Activated T-helper 17 cell treated with anti-CD3 and anti-CD28 coated beads, Interleukin-2, amount 50 U/mL, for 72 hours (primary cell): ENCODE data around the gene CPXM1. TPM values are rescaled to one million over a fixed set of nuclear protein-coding genes. Genes with fewer than 3 reads are reported as not detected.
A peak's percentile ranks its signal among the peaks of the same experiment; 100 is the strongest.

Experiments
- ATAC-seq: fragments of 150-1000 bp; cut with Tn5 transposase; replicated peaks from 2 replicates; pipeline ENCODE4 v1.10.0; 2021; ENCODE audit warnings: mild to moderate bottlenecking, moderate library complexity
- H3K27ac Mint-ChIP-seq: one replicate; pipeline ENCODE4 v1.8.0; 2022; ENCODE audit warnings: mixed read lengths
- H3K27me3 Mint-ChIP-seq: one replicate; pipeline ENCODE4 v1.8.0; 2022; ENCODE audit warnings: mixed read lengths
- H3K36me3 Mint-ChIP-seq: one replicate; pipeline ENCODE4 v1.8.0; 2022; ENCODE audit warnings: low read depth, mild to moderate bottlenecking, mixed read lengths
- H3K4me1 Mint-ChIP-seq: one replicate; pipeline ENCODE4 v1.8.0; 2022; ENCODE audit warnings: mixed read lengths
- H3K4me3 Mint-ChIP-seq: one replicate; pipeline ENCODE4 v1.8.0; 2022; ENCODE audit warnings: mild to moderate bottlenecking, mixed read lengths
- H3K9me3 Mint-ChIP-seq: one replicate; pipeline ENCODE4 v1.8.0; 2022; ENCODE audit warnings: mixed read lengths
- total RNA-seq, 2 donors: library from RNA; stranded (reverse); gene quantifications; one replicate each; pipeline ENCODE4 v1.2.3, GENCODE V29; 2022

CPXM1 gene
- under 1 TPM; 0.63 to 0.69 TPM for total RNA-seq

DNA sequence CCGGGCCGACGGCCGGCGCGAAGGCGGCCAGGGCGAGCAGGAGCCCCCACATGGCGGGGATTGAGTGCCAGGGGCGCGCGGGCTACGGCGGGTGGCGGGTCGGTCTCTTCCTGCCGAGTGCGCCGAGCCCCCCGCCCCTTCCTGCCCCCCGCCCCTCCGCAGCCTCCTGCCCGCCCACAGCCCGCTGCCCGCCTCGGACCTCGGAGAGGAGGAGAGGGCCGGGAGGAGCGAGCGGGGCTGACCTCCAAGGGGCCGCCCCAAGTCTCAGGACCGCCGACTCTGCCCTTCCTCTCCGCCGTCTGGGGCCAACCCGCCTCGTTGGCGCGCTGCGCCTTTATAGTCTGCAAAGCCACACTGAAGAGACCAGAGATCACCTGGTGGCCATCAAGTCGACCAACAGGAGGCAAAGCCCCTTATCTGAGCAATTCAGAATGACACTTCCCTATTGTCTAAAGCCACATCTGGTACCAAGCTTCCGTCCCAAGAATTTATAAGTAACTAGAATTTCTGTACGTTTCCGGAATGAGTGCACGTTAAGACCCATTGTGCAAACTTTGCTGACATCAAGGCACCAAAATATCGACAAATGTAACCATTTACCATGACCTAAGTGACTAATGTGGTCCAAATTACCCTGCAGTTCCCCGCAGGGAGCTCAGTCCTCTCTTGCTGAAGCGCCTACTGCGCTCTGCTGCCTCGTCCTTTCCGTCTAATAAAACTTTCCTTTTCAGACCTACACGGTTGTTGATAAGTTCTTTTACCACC, at the start of gene CPXM1:
Gene CPXM1 (minus strand): TSS at position 107 of the 765 bp plus-strand sequence. CDS start 55 bp downstream, at position 52.
- ATAC-seq: peak; percentile 58
- peaks cover 51% of the 10 kb centered on the region for H3K27me3 Mint-ChIP-seq
- peak within 1 kb of the TSS; percentile 35 for H3K27ac Mint-ChIP-seq
- peak within 1 kb of the TSS; percentile 85 for H3K4me3 Mint-ChIP-seq
- H3K9me3 Mint-ChIP-seq: no peaks in the 10 kb centered on the region
- H3K36me3 Mint-ChIP-seq: no peaks in the 10 kb centered on the region
- peaks cover 21% of the 10 kb centered on the region for H3K4me1 Mint-ChIP-seq

DNA sequence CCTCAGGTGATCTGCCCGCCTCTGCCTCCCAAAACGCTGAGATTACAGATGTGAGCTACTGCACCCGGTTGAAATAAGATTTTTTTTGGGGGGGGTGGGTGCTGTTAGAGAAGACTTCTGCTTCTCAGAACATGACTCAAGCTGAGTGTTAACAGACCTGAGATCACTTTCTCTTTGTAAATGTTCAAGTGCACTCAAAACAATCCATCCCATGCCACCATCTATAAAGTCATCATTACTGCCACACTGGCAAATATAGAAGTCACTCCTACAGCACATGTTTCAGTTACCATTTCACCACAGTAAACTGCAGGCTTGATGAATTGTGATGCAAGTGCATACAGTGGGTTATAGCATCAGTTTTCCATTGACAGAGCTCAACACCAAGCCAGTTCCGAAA, 49.1 kb upstream of the CPXM1 start:
- H3K9me3 Mint-ChIP-seq: no peaks in the 10 kb centered on the region
- H3K27me3 Mint-ChIP-seq: no peaks in the 10 kb centered on the region
- peaks cover 8% of the 10 kb centered on the region for H3K4me1 Mint-ChIP-seq
- no peak overlapping the region for H3K4me3 Mint-ChIP-seq
- no peaks in the 10 kb centered on the region for H3K36me3 Mint-ChIP-seq
- peak; percentile 60 for ATAC-seq
- H3K27ac Mint-ChIP-seq: no peak overlapping the region

DNA sequence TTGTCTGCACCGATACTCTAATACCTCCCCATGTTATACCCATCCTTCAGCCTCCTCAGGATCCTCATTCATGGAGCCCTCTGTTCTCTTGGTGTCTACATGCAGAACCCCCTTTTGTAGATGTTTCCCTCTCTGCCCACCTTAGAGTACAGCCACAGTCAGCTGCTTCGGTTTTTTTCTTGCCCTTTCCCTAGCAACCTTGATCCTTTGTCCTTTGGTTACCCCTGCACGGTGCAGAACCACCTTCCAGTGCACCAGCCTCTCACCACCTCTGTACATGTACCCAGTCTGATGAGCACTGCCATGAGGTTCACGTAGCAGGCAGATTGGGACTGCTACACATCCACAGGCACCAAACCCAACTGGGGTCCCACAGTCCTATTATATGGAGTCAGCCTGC, 47.4 kb upstream of the CPXM1 start:
- H3K27ac Mint-ChIP-seq: no peak overlapping the region
- no peak for ATAC-seq
- no peaks in the 10 kb centered on the region for H3K9me3 Mint-ChIP-seq
- no peaks in the 10 kb centered on the region for H3K36me3 Mint-ChIP-seq
- no peak overlapping the region for H3K4me3 Mint-ChIP-seq
- peaks cover 19% of the 10 kb centered on the region for H3K4me1 Mint-ChIP-seq
- no peaks in the 10 kb centered on the region for H3K27me3 Mint-ChIP-seq

DNA sequence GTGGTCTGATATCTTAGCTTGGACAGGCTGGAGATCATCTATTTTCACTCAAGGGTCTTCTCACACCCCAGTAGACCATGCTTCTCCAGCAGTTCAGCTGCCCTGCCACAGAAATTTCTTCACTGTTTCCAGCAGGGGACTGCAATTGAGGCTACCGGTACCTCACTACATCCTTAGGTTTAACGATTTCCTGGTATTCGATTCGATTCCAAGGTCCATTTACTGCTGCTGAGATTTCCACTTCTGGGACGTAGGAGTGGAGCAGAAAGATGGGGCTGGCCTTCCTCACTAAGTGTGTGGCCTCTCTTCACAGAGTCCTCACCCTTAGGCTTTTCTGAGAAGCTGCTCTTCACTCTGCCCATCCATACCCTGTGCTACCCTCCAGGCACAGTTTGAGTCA, 46.3 kb upstream of the CPXM1 start:
- no peak for ATAC-seq
- H3K27me3 Mint-ChIP-seq: no peaks in the 10 kb centered on the region
- H3K36me3 Mint-ChIP-seq: no peaks in the 10 kb centered on the region
- H3K4me3 Mint-ChIP-seq: no peak overlapping the region
- H3K27ac Mint-ChIP-seq: no peak overlapping the region
- H3K9me3 Mint-ChIP-seq: no peaks in the 10 kb centered on the region
- H3K4me1 Mint-ChIP-seq: peaks cover 19% of the 10 kb centered on the region

DNA sequence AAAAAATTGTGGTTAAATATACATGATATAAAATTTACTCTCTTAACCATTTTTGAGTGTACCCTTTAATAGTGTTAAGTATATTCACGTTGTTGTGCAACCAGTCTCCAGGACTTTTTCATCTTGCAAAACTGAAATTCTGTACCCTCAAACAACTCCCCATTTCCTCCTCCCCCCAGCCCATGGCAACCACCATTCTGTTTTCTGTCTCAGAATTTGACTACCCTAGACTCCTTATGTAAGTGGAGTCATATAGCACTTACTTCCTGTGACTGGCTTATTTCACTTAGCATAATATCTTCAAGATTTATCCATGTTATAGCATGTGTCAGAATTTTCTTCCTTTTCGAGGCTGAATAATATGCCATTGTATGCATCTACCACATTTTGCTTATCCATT, 45.2 kb upstream of the CPXM1 start:
- H3K27me3 Mint-ChIP-seq: no peaks in the 10 kb centered on the region
- ATAC-seq: no peak
- H3K36me3 Mint-ChIP-seq: no peaks in the 10 kb centered on the region
- no peaks in the 10 kb centered on the region for H3K9me3 Mint-ChIP-seq
- H3K4me1 Mint-ChIP-seq: peaks cover 23% of the 10 kb centered on the region
- H3K4me3 Mint-ChIP-seq: no peak overlapping the region
- H3K27ac Mint-ChIP-seq: no peak overlapping the region

DNA sequence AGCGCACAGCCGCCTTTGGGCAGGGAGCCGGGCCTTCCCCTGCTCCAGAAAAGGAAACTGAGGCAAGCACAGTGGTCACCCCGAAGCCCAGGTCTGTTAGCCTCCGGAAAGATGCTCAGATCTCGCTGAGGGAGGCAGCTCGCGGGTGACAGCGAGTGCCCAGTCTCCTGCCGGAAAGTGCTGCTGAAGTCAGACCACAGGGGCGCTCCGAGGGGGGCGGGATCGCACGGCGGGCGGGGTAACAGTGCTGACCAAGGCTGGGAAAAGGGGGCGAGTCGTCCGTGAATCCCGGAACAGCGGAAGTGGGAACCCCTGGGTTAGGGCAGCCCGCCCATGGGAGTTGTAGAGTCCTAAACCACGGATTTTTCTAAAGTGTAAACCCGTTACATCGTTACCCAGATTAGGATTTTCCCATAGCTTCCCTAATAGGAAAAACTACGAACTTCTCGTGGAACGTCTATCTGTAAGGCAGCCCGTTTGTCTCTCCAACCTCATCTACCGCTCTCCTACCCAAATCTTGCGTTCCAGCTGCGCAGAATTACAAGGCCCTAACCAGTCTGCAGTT, 40.6 kb upstream of the CPXM1 start:
- H3K36me3 Mint-ChIP-seq: peaks cover 7% of the 10 kb centered on the region
- H3K4me3 Mint-ChIP-seq: peak overlapping the region; percentile 92
- H3K9me3 Mint-ChIP-seq: peaks cover 4% of the 10 kb centered on the region
- peaks cover 29% of the 10 kb centered on the region for H3K4me1 Mint-ChIP-seq
- peak overlapping the region; percentile 94 for H3K27ac Mint-ChIP-seq
- peak; percentile 47 for ATAC-seq
- H3K27me3 Mint-ChIP-seq: no peaks in the 10 kb centered on the region

DNA sequence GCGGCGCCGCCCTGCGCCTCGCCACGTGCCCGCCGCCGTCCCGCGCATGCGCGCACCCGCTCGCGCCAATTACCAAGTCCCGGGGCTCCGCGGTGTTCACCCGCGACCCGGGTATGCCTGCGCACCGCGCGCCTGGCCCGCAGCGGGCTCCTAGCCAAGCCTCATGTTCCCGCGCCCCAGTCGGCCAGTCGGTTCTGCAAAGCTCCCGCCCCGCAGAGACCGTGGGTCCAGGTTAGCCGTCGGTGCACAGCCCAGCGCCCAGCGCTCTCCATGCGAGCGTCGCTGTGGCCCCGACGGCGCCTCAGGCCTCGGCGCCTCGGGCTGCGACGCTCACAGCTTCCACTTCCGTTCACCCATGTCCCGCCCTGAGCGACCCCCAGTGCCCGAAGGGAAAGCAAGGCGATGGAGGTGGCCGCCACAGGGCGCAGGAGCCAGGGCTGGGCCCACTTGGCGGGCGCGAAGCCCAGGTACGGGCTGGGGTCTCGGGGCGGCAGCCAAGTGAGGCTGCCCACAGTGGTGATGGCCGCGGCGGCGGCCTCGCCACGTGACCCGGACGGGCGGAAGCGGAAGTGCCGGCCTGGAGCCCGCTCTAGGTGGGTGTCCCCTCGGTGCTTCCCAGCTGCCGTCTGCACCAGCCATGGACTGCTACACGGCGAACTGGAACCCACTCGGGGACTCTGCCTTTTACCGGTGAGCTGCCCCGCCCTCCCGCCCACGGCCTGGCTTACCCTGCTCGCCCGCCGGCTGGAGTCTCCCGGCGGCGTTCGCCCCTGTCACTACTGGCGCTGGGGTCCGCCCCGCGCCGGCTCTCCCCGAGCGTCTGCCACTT, 39.9 kb upstream of the CPXM1 start, which contains the start of the genes PCED1A and VPS16:
Gene PCED1A (minus strand): TSS at position 518 of the 829 bp plus-strand sequence. CDS start 743 bp downstream, outside the sequence.
Gene VPS16 (plus strand): TSS at position 608 of the 829 bp plus-strand sequence. CDS start 30 bp downstream, at position 638.
- peak; percentile 98 for ATAC-seq
- no peaks in the 10 kb centered on the region for H3K27me3 Mint-ChIP-seq
- H3K27ac Mint-ChIP-seq: peak within 1 kb of the TSS; percentile 94
- H3K4me3 Mint-ChIP-seq: peak within 1 kb of the TSS; percentile 92
- peaks cover 4% of the 10 kb centered on the region for H3K9me3 Mint-ChIP-seq
- peaks cover 7% of the 10 kb centered on the region for H3K36me3 Mint-ChIP-seq
- H3K4me1 Mint-ChIP-seq: peaks cover 29% of the 10 kb centered on the region

DNA sequence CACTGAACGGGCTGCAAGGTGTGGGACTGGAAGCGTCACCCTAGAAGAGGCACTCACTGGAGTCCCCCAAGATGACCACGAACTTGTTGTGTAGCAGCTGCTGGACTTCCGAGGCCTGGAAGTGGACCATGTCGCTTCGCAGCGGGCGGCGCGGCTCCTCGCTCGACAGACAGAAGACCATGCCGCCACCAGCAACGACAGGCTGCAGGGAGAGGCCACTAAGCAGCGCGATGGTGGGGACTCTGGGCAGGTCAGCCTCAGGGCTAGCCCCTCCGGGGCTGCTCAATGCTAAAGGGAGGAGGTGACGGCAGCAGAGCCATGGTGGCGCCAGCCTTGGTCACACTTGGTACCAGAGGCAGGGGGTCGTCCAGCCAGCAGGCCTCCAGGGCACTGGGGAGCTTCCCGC, 39.3 kb upstream of the CPXM1 start:
- Mint-ChIP-seq H3K27ac (peak overlapping the region; percentile 88), H3K9me3 (peaks cover 4% of the 10 kb centered on the region), H3K27me3 (no peaks in the 10 kb centered on the region), H3K4me1 (peaks cover 23% of the 10 kb centered on the region), H3K36me3 (peaks cover 7% of the 10 kb centered on the region), H3K4me3 (peak overlapping the region; percentile 92)
- no peak for ATAC-seq

DNA sequence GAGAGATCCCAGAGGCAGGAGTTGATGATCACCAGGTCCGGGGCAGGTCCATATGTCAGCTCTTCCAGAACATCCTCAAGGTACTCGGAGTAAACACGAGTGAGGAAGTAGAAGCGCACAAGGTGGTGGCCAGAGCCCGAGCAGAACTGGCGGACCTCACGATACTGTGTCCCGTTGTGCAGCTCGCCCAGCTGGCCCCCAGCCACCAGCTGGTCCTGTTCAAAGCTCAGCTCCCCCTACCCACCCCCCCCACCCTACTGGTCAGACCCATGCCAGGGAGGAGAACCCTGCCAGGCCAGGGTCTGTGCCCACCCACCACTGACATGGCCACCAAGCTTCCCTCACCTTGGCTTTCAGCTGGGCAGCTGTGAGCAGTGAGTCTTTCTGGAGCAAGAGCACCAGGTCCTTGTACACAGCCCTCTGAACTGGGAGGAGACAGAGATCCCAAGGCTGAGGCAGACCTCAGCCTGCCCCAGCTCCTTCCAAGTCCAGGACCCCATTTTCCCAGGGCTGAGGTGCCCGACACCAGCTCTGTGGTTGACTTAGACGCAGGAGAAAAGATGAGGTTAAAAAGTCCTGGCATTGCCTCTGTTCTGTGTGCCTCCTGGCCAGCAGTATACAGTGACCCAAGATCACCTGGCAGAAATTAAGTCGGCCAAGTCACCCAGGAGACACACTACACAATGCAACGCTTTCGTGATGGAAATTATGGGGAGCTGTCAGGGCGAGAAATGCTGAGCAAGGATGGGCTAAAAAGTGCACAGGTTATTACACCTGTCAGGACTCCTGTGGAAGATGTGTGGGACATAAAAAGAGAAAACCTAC, 38.6 kb upstream of the CPXM1 start:
- Mint-ChIP-seq H3K4me1 (peaks cover 17% of the 10 kb centered on the region), H3K36me3 (peaks cover 7% of the 10 kb centered on the region), H3K27ac (peak overlapping the region; percentile 88), H3K9me3 (peaks cover 4% of the 10 kb centered on the region), H3K4me3 (peak overlapping the region; percentile 92), H3K27me3 (no peaks in the 10 kb centered on the region)
- no peak for ATAC-seq

DNA sequence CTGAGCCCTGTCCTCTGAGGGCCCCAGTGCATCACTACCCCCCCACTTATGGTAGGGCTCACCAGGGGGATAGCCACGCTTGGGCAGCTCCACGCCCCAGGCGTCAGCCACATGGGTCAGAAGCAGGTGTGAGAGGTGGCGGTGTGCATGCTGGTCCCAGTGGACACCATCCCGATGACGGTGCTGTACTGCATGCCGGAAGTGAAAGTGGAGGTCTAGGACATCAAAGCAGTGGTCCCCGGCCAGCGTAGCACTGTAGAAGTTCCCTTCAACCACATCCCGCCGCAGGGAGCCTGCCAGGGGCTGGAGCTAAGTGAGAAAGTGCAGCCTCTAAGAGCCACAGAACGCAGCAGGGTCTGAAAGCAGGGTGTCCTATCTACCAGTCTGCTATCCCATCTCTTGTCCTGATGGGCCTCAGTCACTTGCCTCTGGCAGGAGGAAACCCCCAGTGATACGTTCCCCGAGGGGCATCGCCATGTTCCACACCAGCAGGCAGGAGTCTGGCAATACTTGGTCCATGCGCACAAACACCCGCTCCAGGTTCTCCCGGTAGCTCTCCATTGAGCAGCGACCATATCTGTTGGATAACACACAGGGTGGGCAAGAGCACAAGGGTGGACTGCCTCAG, 37.9 kb upstream of the CPXM1 start:
- Mint-ChIP-seq H3K4me3 (no peak overlapping the region), H3K9me3 (peaks cover 4% of the 10 kb centered on the region), H3K27me3 (no peaks in the 10 kb centered on the region), H3K27ac (no peak overlapping the region), H3K36me3 (peaks cover 7% of the 10 kb centered on the region), H3K4me1 (peaks cover 10% of the 10 kb centered on the region)
- no peak for ATAC-seq

DNA sequence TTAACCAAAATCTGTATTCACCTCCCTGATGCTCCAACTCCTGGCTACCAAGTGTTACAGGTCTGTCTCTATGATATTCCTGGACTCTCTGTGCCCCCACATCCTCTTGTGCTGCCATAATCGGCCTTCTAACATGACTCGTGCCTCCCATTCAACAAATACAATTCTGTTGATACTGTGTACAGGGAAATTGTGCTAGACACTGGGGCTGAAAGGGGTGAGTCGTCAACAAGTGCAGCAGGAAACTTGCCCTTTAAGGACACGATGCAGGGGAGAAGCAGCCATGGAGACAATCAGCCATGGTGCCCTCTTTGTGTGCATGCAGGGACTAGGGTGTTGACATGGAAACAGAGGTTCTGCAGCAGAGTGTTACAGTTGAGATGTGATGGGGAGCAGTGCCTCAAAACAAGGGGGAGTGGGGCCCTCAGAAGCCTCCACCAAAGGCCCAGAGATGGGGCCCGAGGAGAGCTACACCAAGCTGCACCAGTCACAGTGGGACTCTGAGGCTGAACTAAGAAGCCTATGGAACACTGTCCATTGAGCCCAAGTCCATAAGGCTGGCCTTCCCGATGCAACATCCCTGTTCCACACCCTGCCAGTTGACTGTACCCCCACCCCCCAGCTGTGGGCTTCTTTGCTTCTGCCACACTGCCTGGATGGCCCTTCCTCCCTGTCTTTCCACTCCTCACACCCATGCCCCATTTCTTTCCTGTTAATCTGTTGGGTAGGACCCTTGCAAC, 37.0 kb upstream of the CPXM1 start:
- no peaks in the 10 kb centered on the region for H3K27me3 Mint-ChIP-seq
- peaks cover 4% of the 10 kb centered on the region for H3K9me3 Mint-ChIP-seq
- H3K4me3 Mint-ChIP-seq: no peak overlapping the region
- peaks cover 10% of the 10 kb centered on the region for H3K4me1 Mint-ChIP-seq
- H3K27ac Mint-ChIP-seq: peak overlapping the region; percentile 1
- no peak for ATAC-seq
- peaks cover 7% of the 10 kb centered on the region for H3K36me3 Mint-ChIP-seq

DNA sequence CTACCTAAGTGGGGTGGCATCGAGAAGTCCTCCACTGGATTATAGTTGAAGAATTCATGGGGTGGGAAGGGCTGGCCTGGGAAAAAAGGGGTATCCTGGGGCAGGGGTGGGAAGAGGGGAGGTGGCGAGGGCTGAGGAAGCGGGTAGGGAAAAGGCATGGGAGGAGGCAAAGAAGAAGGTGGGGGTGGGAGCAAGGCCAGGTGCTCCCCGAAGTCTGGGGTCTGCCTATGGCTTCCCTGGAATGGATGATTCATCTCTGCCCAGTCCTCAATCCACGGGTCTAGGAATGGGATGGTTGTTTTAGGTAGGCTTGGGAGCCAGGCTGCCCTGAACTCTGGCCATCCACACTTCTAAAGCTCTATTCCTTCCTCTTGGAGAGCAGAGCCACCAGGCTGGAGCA, 35.6 kb upstream of the CPXM1 start:
- ATAC-seq: no peak
- H3K36me3 Mint-ChIP-seq: peaks cover 7% of the 10 kb centered on the region
- H3K4me3 Mint-ChIP-seq: no peak overlapping the region
- H3K9me3 Mint-ChIP-seq: peaks cover 4% of the 10 kb centered on the region
- peaks cover 6% of the 10 kb centered on the region for H3K4me1 Mint-ChIP-seq
- H3K27ac Mint-ChIP-seq: no peak overlapping the region
- no peaks in the 10 kb centered on the region for H3K27me3 Mint-ChIP-seq

DNA sequence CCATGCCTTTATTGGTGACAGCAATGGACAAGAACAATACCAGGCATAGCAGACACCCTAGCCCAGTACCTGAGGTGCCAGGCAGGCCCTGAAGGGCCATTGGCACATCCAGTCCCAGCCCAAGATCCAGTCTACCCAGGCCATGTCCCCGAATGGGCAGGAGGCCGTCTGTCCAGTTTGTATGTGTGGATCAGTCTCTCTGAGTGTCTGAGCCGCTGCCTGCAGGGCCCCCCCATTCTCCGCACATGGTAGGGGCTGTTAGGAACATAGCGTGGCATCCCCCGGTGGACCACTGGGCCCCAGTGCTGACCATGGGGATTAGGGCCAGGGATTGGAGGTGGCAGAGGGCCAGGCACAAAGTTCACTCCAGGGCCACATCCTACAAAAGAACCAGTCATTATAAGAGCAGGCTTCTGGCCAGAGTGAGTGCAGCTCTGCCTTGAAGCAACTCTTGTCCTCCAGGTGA, 34.9 kb upstream of the CPXM1 start:
- H3K36me3 Mint-ChIP-seq: peaks cover 7% of the 10 kb centered on the region
- no peaks in the 10 kb centered on the region for H3K27me3 Mint-ChIP-seq
- no peak for ATAC-seq
- H3K9me3 Mint-ChIP-seq: peaks cover 4% of the 10 kb centered on the region
- H3K4me3 Mint-ChIP-seq: no peak overlapping the region
- peaks cover 6% of the 10 kb centered on the region for H3K4me1 Mint-ChIP-seq
- H3K27ac Mint-ChIP-seq: no peak overlapping the region
